CD14-positive monocyte (primary cell): ENCODE data around the gene VEPH1. TPM values are rescaled to one million over a fixed set of nuclear protein-coding genes. Genes with fewer than 3 reads are reported as not detected.

Experiments used
- DNase-seq, 3 donors: peaks; one replicate each; pipeline ENCODE4 v3.0.0-alpha.2; 2011 to 2022
- H2AFZ ChIP-seq: 2 replicates; pipeline ENCODE4 v1.6.0; 2012; ENCODE audit warnings: mild to moderate bottlenecking, low read depth, low read length, inconsistent platforms; ENCODE audit not compliant: insufficient read depth, poor library complexity, severe bottlenecking
- H3K27ac ChIP-seq, 2 donors: 1 replicate in 1 of 2; 2 replicates in 1 of 2; pipeline ENCODE4 v1.5.1; 2012 to 2013; ENCODE audit warnings: low read length in 2 of 2, control low read depth in 1 of 2, inconsistent platforms in 1 of 2, low read depth in 1 of 2, mild to moderate bottlenecking in 1 of 2
- H3K27me3 ChIP-seq, 2 donors: one replicate each; pipeline versions ENCODE4 v1.6.0 to v1.6.1; 2011 to 2013; ENCODE audit warnings: low read length in 2 of 2; ENCODE audit not compliant: control insufficient read depth in 2 of 2, insufficient read depth in 2 of 2
- H3K36me3 ChIP-seq, 2 donors: replicated peaks in 1 of 2; 1 replicate in 1 of 2; 2 replicates in 1 of 2; pipeline versions ENCODE4 v1.5.1 to v1.6.1; 2012 to 2013; ENCODE audit warnings: low read length in 2 of 2, control low read depth in 1 of 2, inconsistent platforms in 1 of 2, mild to moderate bottlenecking in 1 of 2; ENCODE audit not compliant: insufficient read depth in 2 of 2, control insufficient read depth in 1 of 2
- H3K4me1 ChIP-seq, 2 donors: 1 replicate in 1 of 2; 2 replicates in 1 of 2; pipeline versions ENCODE4 v1.5.1 to v1.6.1; 2012 to 2013; ENCODE audit warnings: low read length in 2 of 2, control low read depth in 1 of 2, inconsistent platforms in 1 of 2, mild to moderate bottlenecking in 1 of 2, moderate library complexity in 1 of 2; ENCODE audit not compliant: insufficient read depth in 2 of 2, control insufficient read depth in 1 of 2
- H3K4me2 ChIP-seq: replicated peaks from 2 replicates; pipeline ENCODE3; 2012; ENCODE audit warnings: low read length, moderate library complexity, mild to moderate bottlenecking; ENCODE audit not compliant: poor library complexity, severe bottlenecking; ENCODE audit errors: extremely low read depth
- H3K4me3 ChIP-seq, 3 experiments: fragments of 200-600 bp in 1 of 3; sonication (generic) in 1 of 3; replicated peaks in 1 of 3; 1 replicate in 2 of 3; 2 replicates in 1 of 3; pipeline ENCODE4 v1.5.1; 2011 to 2013; ENCODE audit warnings: low read length in 3 of 3, mild to moderate bottlenecking in 3 of 3, control low read depth in 2 of 3, low read depth in 2 of 3, inconsistent platforms in 1 of 3, moderate library complexity in 1 of 3
- H3K79me2 ChIP-seq: 2 replicates; pipeline ENCODE4 v1.6.0; 2012; ENCODE audit warnings: mild to moderate bottlenecking, control low read depth, inconsistent platforms, low read length, moderate library complexity; ENCODE audit not compliant: insufficient read depth
- H3K9ac ChIP-seq: 2 replicates; pipeline ENCODE4 v1.6.0; 2017; ENCODE audit warnings: low read length, mild to moderate bottlenecking; ENCODE audit not compliant: insufficient read depth, poor library complexity, severe bottlenecking
- H3K9me3 ChIP-seq, 2 donors: replicated peaks in 1 of 2; 1 replicate in 1 of 2; 2 replicates in 1 of 2; pipeline versions ENCODE4 v1.5.1 to v1.6.1; 2012 to 2013; ENCODE audit warnings: low read length in 2 of 2, control low read depth in 1 of 2; ENCODE audit not compliant: control insufficient read depth in 1 of 2, insufficient read depth in 1 of 2
- H4K20me1 ChIP-seq: 2 replicates; pipeline ENCODE4 v1.6.0; 2012; ENCODE audit warnings: mild to moderate bottlenecking, low read length, control low read depth, moderate library complexity; ENCODE audit not compliant: insufficient read depth
- H3K27ac Mint-ChIP-seq, 7 donors: one replicate each; pipeline ENCODE4 v1.8.0; 2020; ENCODE audit warnings: mild to moderate bottlenecking in 7 of 7, mixed read lengths in 7 of 7, moderate library complexity in 6 of 7, inconsistent platforms in 2 of 7
- H3K27me3 Mint-ChIP-seq, 3 donors: one replicate each; pipeline ENCODE4 v1.8.0; 2021 to 2022; ENCODE audit warnings: low read depth in 3 of 3, mild to moderate bottlenecking in 3 of 3, mixed read lengths in 3 of 3, moderate library complexity in 3 of 3, inconsistent platforms in 1 of 3
- H3K36me3 Mint-ChIP-seq, 2 donors: one replicate each; pipeline ENCODE4 v1.8.0; 2020; ENCODE audit warnings: mixed read lengths in 2 of 2, inconsistent platforms in 1 of 2, mild to moderate bottlenecking in 1 of 2
- H3K4me1 Mint-ChIP-seq: one replicate; pipeline ENCODE4 v1.8.0; 2020; ENCODE audit warnings: mild to moderate bottlenecking, mixed read lengths
- H3K4me3 Mint-ChIP-seq, 2 donors: one replicate each; pipeline ENCODE4 v1.8.0; 2020; ENCODE audit warnings: mild to moderate bottlenecking in 2 of 2, mixed read lengths in 2 of 2, moderate library complexity in 1 of 2
- H3K9me3 Mint-ChIP-seq, 7 donors: one replicate each; pipeline ENCODE4 v1.8.0; 2020 to 2022; ENCODE audit warnings: mixed read lengths in 7 of 7, mild to moderate bottlenecking in 6 of 7, moderate library complexity in 6 of 7, inconsistent platforms in 2 of 7
- WGBS: methylation state at CpG from one replicate; pipeline ENCODE4 v1.1.5; 2013; ENCODE audit warnings: missing lambda C conversion rate; ENCODE audit not compliant: insufficient coverage; 5-methylcytosine and 5-hydroxymethylcytosine counted together
- intact Hi-C, 2 donors: fragments of 100-400 bp; cut with micrococcal nuclease; formaldehyde crosslinking; loops; one replicate each; pipeline versions ENCODE4 v1.15.0 to v1.15.1; 2023
- polyA plus RNA-seq, 3 donors: library from polyadenylated mRNA; depleted of rRNA in 1 of 3; unstranded in 2 of 3; stranded (reverse) in 1 of 3; fragments of 300-500 nt in 2 of 3; fragments of >200 nt in 1 of 3; fragmentation: Illumina TruSeq in 2 of 3; gene quantifications; 1 replicate in 2 of 3; 2 replicates in 1 of 3; pipeline ENCODE4 v1.2.3, GENCODE V29; 2012 to 2021
- TF ChIP-seq, protein P1 (sequence below): fragments of 200-600 bp; IDR thresholded peaks from one replicate; pipeline ENCODE4 v1.8.0; 2022; ENCODE audit warnings: antibody characterized with exemption, mild to moderate bottlenecking

VEPH1 gene
- polyA plus RNA-seq, 3 donors = 0.44 TPM; not detected in 2

DNA sequence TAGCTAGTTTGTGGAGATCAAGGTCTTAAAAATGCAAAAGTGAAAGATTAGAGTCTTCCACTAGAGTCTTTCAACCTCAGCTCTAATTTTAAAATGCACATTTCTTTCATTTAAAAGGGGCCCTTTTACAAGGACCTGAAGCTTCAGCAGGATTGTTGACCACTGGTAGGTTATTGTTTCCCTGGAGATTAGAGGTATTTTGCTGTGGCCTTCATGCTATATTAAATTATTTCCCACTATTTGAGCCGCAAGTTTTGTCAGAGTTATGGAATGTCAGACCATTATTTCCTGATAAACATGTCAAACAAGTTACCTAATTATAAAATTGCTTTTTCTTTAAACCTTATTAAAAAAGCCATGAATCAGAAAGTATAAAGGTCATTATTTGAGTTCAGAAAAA lies 240.2 kb downstream of the VEPH1 start:
- Histone ChIP-seq H3K4me1 (no peaks in the 10 kb centered on the region), H3K27ac (no peak overlapping the region), H4K20me1 (no peaks in the 10 kb centered on the region), H3K9me3 (no peaks in the 10 kb centered on the region), H2AFZ (no peak overlapping the region), H3K9ac (no peak overlapping the region), H3K27me3 (no peaks in the 10 kb centered on the region), H3K36me3 (no peaks in the 10 kb centered on the region), H3K79me2 (no peaks in the 10 kb centered on the region), H3K4me2 (no peak overlapping the region), H3K4me3 (no peak overlapping the region)
- Mint-ChIP-seq H3K4me3 (no peak overlapping the region), H3K36me3 (no peaks in the 10 kb centered on the region), H3K27ac (no peak overlapping the region), H3K9me3 (peaks cover 0 to 3% (median 0%) of the 10 kb centered on the region in 7 donors), H3K4me1 (no peaks in the 10 kb centered on the region), H3K27me3 (no peaks in the 10 kb centered on the region)
- no CpG with 5 or more reads among the region's 1 CpG for WGBS
- TF ChIP-seq, protein P1, sequence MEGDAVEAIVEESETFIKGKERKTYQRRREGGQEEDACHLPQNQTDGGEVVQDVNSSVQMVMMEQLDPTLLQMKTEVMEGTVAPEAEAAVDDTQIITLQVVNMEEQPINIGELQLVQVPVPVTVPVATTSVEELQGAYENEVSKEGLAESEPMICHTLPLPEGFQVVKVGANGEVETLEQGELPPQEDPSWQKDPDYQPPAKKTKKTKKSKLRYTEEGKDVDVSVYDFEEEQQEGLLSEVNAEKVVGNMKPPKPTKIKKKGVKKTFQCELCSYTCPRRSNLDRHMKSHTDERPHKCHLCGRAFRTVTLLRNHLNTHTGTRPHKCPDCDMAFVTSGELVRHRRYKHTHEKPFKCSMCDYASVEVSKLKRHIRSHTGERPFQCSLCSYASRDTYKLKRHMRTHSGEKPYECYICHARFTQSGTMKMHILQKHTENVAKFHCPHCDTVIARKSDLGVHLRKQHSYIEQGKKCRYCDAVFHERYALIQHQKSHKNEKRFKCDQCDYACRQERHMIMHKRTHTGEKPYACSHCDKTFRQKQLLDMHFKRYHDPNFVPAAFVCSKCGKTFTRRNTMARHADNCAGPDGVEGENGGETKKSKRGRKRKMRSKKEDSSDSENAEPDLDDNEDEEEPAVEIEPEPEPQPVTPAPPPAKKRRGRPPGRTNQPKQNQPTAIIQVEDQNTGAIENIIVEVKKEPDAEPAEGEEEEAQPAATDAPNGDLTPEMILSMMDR = no peak
- no peak for DNase-seq
- intact Hi-C loops = no loop called here

- no peaks in the 10 kb centered on the region for H3K27me3 Mint-ChIP-seq
- Histone ChIP-seq H2AFZ (no peak overlapping the region), H3K9ac (no peak overlapping the region), H3K4me2 (no peak overlapping the region), H3K27me3 (no peaks in the 10 kb centered on the region), H3K4me3 (no peak overlapping the region), H4K20me1 (no peaks in the 10 kb centered on the region), H3K9me3 (no peaks in the 10 kb centered on the region), H3K4me1 (no peaks in the 10 kb centered on the region), H3K79me2 (no peaks in the 10 kb centered on the region), H3K27ac (no peak overlapping the region), H3K36me3 (no peaks in the 10 kb centered on the region)
- H3K27ac Mint-ChIP-seq = no peak overlapping the region
- 94% methylated on average over 3 of the region's 6 CpGs for whole genome bisulfite sequencing
- intact Hi-C loops = no loop called here
- H3K9me3 Mint-ChIP-seq = peaks cover 0 to 3% (median 0%) of the 10 kb centered on the region in 7 donors
- H3K4me1 Mint-ChIP-seq = no peaks in the 10 kb centered on the region
- no peak overlapping the region for H3K4me3 Mint-ChIP-seq
- DNase-seq = no peak
- TF ChIP-seq, protein P1 = no peak
- no peaks in the 10 kb centered on the region for H3K36me3 Mint-ChIP-seq
Measured at GRCh38 chr3:157261000-157261399, 242.2 kb downstream of the VEPH1 start.
